Epidermal melanocyte (primary cell): Measurements from ENCODE around the gene COL6A5.

ENCODE experiments used
- DNase-seq: peaks from one replicate; pipeline ENCODE4 v3.0.0; 2011; ENCODE audit warnings: low spot score; ENCODE audit not compliant: insufficient read length

The COL6A5 gene

DNA sequence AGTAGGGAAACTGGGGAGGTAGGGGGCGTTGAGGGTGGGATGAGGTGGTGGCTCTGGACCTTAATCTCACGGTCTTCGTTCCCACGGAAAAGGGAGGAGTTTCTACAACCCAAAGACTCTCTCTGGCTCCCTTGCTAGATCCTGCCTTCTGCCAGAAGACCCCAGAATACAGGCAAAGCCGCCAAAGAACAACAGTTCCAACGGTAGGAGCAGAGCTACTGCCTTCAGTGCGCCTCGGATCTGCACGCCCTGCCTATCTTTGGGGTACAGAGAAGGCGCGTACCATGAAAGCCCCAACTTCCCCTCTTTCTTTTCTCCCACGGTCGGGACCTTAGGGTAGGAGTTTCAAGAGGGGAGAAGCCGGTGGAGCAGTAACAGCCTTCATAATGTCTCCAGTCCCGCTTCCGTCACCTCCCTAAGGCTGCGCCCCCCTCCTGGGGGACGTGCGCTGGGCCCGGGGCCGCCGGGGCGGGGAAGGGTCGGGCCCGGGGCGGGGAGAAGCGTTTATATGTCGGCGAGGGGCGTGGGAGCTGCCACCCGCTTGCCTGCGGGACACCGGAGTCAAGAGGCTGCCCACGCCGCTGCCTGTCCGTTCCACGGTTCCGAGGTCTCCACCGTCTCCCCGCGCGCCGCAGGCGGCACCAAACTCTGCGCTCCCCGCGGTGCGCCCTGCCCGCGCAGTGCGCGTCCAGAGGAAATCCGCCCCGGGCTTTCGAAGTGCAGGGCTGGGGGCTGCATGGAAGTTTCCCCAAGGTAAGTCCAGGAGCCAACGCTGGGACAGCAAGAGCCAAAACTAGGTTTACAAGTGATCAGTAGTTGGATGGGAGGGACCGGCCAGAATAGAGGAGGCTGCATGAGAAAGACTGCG is 171.4 kb downstream of the COL6A5 start, which contains the start of gene COL6A6:
TSS of gene COL6A6 (plus strand) at position 533 of the 868 bp plus-strand sequence. CDS start 43,188 bp downstream, outside the sequence.
- no peak for DNase-seq

DNA sequence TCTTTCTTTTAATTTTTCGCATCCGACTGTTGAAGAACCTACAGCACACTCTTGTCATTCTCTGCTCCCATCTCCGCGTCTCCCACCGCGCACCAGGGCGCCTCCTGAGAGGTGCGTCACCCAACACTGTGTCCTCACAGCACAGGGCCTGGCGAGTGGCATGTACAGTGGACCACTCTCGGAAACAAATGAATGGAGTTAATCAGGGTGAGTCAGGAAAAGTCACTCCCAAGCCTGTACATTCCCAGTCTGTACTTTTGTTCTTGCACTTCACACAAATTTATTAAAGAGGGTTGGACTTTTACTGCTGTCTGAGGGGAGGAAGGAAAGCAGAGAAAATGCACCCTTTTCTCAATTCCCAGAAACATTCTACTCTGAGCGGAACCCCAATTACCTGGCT is 172.1 kb downstream of the COL6A5 start:
- DNase-seq = no peak

DNA sequence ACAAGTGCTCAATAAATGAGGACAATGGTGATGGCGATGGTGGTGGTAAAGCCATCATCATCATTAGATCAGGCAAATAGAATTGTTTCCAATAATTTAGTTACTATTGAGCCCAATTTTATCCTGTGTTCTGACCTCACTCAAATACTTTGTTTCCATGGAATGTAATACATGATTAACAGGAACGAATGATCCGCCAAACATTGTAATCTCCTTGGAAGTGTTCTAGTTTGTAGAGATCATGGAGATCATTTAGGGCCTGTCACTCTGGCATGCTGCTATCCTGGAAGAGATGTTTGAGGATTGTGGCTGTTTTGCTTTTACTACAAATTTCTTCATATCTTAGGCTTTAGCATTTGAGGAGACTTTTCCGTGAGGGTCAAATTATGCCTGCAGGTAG is 174.3 kb downstream of the COL6A5 start:
- DNase-seq = no peak

DNA sequence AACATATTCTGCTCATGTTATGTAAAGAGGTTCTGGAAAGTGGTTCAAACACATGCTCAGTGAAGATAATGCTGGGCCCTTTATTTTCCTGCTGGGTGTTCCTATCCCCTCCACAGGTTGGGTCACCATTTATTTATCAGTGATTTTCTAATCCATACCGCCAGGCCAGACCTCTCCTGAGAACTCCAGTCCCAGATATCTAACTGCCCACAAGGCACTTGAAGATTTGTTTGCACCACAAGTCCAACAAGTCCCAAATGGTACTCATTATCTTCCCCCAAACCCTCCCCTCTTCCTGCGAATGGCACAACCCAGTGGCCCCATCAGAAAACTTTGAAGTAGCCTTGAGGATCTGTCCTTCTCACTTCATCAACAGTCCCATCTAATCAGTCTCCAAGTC is 176.9 kb downstream of the COL6A5 start:
- no peak for DNase-seq

DNA sequence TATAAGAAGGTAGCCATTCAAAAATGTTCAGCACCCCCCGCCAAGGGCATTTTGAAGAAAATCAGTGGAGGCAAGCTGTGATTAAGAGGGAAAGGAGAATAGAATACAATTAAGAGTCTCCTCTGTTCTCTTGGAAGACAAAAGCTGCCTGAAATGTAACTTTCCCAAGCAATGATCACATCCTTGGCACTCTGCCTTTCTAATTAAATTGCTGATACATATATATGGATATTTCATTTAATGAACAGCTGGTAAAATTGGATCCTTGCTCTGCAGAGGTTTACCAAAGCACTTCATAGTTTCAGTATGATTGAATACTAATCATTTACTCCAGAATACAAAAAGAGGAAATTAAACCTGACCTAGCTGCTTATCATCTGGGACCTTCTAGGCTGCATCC is 182.0 kb downstream of the COL6A5 start:
- DNase-seq = no peak

DNA sequence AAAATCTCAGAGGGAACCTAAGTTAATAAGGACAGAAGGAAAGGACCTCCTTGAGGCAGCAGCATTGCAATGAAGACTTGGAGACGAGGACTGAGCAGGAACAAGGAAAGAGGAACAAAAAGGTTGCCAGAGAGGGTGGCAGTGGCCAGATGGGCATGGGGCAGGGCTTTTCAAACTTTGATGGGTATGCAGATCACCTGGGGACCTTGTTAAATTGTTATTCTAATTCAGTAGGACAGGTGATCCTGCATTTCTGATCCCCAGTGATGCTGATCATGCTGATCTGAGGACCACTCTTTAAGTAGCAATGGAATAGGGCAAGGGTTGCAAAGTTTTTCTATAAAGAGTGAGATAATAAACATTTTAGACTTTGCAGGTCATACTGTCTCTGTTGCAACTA is 182.6 kb downstream of the COL6A5 start:
- DNase-seq = no peak

DNA sequence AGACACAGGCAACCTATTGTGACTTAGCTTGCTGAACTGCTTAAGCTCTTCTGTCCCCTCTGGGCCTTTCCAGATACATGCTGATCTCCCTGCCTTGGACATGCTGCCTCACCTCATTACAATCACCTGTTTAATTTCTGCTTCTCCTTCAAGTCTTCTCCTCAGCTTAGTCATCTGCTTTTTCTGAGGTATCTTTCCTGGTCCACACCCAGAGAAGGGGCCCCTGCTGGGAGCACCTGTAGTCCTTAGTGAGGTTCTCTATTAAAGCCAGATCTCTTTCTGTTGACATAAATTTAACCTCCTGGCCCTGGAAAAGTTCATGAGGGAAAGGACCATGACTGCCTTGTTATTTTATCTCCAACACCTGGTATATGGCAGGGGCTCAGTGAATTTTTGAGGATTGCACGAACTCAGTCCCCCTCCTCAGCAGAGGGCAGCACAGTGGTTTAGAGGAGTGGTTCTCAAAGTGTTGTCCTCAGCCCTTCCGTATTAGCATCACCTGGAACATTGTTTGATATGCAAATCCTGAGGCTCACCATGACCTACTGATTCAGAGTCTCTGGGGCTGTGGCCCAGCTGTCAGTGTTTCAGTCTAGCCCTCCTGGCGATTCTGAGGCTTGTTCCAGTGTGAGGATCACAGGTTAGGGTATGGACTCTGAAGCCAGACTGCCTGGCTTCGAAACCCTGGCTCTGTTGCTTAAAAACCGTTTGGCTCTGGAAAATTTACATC is 184.2 kb downstream of the COL6A5 start:
- no peak for DNase-seq

DNA sequence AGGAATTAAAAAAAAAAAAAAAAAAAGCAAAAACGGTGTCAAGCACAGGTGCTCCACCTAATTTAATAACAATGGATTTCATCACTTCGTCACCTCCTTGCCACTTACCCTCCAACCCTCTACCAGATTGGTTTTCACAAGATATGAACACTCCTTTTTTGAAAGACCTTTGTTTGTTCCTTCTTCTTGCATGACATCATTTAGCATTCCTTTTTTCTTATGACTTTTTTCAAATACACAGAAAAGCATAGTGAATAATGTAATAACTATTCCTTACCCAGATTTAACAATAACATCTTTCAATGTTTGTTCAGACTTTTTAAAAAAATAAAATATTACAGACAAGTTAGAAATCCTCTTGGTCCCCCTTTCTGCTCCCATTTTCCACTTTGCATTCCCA is 187.8 kb downstream of the COL6A5 start:
- no peak for DNase-seq
